ENCODE data around the gene FAM83D. TPM values are rescaled to one million over a fixed set of nuclear protein-coding genes. Genes with fewer than 3 reads are reported as not detected.

FAM83D gene
- total and polyA plus RNA-seq, 2 experiments from 2014 or later, result 33.3 to 91.3 TPM

DNA sequence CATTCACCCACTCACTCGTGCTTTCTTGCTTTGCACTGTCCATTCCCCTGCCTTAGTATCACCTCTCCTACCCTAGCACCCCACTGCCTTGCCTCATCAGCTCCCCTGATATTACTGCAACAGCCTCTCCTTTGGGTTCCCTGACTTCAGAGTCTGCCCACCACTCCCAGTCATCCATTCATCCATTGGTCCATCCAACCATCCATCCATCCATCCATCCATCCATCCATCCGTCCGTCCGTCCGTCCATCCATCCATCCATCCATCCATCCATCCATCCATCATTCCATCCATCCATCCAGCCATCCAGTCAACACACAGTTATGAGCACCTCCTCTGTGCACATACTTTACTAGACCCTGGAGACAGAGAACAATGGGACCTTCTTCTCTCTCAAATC lies 22.9 kb upstream of the FAM83D start (continued):
- no peak for TF ChIP-seq NANOG (IDR thresholded peaks at IDR 0.05; ENCODE audit: borderline replicate concordance)
- no peak for TF ChIP-seq CREB1 (CRISPR knock-in tag; IDR thresholded peaks at IDR 0.05; ENCODE audit: low read depth)
- no peak for TF ChIP-seq EZH2 (IDR thresholded peaks at IDR 0.05; ENCODE audit: low read depth, unreplicated experiment)
- TF ChIP-seq ZNF331 (CRISPR knock-in tag; IDR thresholded peaks at IDR 0.05; ENCODE audit: low read depth), result no peak
- TF ChIP-seq STAT1 (IDR thresholded peaks at IDR 0.05; ENCODE audit: unreplicated experiment), result no peak
- TF ChIP-seq, protein P1, sequence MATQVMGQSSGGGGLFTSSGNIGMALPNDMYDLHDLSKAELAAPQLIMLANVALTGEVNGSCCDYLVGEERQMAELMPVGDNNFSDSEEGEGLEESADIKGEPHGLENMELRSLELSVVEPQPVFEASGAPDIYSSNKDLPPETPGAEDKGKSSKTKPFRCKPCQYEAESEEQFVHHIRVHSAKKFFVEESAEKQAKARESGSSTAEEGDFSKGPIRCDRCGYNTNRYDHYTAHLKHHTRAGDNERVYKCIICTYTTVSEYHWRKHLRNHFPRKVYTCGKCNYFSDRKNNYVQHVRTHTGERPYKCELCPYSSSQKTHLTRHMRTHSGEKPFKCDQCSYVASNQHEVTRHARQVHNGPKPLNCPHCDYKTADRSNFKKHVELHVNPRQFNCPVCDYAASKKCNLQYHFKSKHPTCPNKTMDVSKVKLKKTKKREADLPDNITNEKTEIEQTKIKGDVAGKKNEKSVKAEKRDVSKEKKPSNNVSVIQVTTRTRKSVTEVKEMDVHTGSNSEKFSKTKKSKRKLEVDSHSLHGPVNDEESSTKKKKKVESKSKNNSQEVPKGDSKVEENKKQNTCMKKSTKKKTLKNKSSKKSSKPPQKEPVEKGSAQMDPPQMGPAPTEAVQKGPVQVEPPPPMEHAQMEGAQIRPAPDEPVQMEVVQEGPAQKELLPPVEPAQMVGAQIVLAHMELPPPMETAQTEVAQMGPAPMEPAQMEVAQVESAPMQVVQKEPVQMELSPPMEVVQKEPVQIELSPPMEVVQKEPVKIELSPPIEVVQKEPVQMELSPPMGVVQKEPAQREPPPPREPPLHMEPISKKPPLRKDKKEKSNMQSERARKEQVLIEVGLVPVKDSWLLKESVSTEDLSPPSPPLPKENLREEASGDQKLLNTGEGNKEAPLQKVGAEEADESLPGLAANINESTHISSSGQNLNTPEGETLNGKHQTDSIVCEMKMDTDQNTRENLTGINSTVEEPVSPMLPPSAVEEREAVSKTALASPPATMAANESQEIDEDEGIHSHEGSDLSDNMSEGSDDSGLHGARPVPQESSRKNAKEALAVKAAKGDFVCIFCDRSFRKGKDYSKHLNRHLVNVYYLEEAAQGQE (IDR thresholded peaks at IDR 0.05; ENCODE audit: unreplicated experiment), result no peak

DNA sequence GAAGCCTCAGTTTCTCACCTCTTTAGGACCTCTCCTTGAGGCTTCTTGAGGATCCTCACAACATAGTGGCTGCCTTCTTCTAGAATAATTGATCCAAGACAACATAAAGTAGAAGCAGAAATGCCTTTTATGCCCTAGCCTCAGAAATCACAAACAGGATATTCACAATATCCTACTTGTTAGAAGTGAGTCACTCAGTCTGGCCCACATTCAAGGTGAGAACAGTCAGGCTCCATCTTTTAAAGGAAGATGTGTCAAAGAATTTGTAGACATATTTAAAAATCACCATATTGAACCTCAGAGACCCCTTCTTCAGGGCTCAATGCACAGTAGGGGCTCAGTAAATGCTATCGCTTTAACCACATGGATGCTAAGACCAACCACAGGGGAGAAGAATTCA lies 20.8 kb upstream of the FAM83D start:
- Histone ChIP-seq H3K27me3 (ENCODE audit: insufficient read depth) (no peaks in the 10 kb centered on the region), H3K36me3 (ENCODE audit: insufficient read depth) (no peaks in the 10 kb centered on the region)

More for the DNA sequence above, 20.8 kb upstream of the FAM83D start:
- Mint-ChIP-seq H3K4me3 (no peak overlapping the region), H3K27ac (no peak overlapping the region), H3K9me3 (no peaks in the 10 kb centered on the region; the same call in 2 of the 3 replicates), H3K27me3 (ENCODE audit: insufficient read depth, low read depth, poor library complexity) (peaks cover 4% of the 10 kb centered on the region), H3K4me1 (no peaks in the 10 kb centered on the region), H3K36me3 (ENCODE audit: low read depth) (peaks cover 19% of the 10 kb centered on the region)
- Histone ChIP-seq H4K20me1 (replicated peaks; ENCODE audit: insufficient read depth) (no peaks in the 10 kb centered on the region), H3K4me1 (ENCODE audit: insufficient read depth) (no peaks in the 10 kb centered on the region), H3K79me2 (replicated peaks; ENCODE audit: insufficient read depth) (no peaks in the 10 kb centered on the region), H3K4me3 (no peak overlapping the region), H3K4me2 (no peak overlapping the region), H2AFZ (no peak overlapping the region), H3F3A (replicated peaks; ENCODE audit: low read depth) (no peaks in the 10 kb centered on the region), H3K9me2 (ENCODE audit: insufficient read depth) (no peaks in the 10 kb centered on the region), H3K27ac (ENCODE audit: low read depth) (no peak overlapping the region)
- no peak for ATAC-seq
- TF ChIP-seq EZH2 (IDR thresholded peaks at IDR 0.05; ENCODE audit: low read depth, unreplicated experiment), result no peak
- TF ChIP-seq, protein P2, sequence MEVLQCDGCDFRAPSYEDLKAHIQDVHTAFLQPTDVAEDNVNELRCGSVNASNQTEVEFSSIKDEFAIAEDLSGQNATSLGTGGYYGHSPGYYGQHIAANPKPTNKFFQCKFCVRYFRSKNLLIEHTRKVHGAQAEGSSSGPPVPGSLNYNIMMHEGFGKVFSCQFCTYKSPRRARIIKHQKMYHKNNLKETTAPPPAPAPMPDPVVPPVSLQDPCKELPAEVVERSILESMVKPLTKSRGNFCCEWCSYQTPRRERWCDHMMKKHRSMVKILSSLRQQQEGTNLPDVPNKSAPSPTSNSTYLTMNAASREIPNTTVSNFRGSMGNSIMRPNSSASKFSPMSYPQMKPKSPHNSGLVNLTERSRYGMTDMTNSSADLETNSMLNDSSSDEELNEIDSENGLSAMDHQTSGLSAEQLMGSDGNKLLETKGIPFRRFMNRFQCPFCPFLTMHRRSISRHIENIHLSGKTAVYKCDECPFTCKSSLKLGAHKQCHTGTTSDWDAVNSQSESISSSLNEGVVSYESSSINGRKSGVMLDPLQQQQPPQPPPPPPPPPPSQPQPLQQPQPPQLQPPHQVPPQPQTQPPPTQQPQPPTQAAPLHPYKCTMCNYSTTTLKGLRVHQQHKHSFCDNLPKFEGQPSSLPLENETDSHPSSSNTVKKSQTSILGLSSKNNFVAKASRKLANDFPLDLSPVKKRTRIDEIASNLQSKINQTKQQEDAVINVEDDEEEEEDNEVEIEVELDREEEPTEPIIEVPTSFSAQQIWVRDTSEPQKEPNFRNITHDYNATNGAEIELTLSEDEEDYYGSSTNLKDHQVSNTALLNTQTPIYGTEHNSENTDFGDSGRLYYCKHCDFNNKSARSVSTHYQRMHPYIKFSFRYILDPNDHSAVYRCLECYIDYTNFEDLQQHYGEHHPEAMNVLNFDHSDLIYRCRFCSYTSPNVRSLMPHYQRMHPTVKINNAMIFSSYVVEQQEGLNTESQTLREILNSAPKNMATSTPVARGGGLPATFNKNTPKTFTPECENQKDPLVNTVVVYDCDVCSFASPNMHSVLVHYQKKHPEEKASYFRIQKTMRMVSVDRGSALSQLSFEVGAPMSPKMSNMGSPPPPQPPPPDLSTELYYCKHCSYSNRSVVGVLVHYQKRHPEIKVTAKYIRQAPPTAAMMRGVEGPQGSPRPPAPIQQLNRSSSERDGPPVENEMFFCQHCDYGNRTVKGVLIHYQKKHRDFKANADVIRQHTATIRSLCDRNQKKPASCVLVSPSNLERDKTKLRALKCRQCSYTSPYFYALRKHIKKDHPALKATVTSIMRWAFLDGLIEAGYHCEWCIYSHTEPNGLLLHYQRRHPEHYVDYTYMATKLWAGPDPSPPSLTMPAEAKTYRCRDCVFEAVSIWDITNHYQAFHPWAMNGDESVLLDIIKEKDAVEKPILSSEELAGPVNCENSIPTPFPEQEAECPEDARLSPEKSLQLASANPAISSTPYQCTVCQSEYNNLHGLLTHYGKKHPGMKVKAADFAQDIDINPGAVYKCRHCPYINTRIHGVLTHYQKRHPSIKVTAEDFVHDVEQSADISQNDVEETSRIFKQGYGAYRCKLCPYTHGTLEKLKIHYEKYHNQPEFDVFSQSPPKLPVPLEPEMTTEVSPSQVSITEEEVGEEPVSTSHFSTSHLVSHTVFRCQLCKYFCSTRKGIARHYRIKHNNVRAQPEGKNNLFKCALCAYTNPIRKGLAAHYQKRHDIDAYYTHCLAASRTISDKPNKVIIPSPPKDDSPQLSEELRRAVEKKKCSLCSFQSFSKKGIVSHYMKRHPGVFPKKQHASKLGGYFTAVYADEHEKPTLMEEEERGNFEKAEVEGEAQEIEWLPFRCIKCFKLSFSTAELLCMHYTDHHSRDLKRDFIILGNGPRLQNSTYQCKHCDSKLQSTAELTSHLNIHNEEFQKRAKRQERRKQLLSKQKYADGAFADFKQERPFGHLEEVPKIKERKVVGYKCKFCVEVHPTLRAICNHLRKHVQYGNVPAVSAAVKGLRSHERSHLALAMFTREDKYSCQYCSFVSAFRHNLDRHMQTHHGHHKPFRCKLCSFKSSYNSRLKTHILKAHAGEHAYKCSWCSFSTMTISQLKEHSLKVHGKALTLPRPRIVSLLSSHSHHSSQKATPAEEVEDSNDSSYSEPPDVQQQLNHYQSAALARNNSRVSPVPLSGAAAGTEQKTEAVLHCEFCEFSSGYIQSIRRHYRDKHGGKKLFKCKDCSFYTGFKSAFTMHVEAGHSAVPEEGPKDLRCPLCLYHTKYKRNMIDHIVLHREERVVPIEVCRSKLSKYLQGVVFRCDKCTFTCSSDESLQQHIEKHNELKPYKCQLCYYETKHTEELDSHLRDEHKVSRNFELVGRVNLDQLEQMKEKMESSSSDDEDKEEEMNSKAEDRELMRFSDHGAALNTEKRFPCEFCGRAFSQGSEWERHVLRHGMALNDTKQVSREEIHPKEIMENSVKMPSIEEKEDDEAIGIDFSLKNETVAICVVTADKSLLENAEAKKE (CRISPR knock-in tag; IDR thresholded peaks at IDR 0.05), result no peak
- TF ChIP-seq JUNB (IDR thresholded peaks at IDR 0.05; ENCODE audit: unreplicated experiment), result no peak
- TF ChIP-seq EZH2phosphoT487 (IDR thresholded peaks at IDR 0.05; ENCODE audit: unreplicated experiment), result no peak
- no peak for TF ChIP-seq NANOG (IDR thresholded peaks at IDR 0.05; ENCODE audit: borderline replicate concordance)
- TF ChIP-seq ZNF331 (CRISPR knock-in tag; IDR thresholded peaks at IDR 0.05; ENCODE audit: low read depth), result no peak
- TF ChIP-seq ZNF114 (CRISPR knock-in tag; IDR thresholded peaks at IDR 0.05), result no peak
- TF ChIP-seq, protein P3, sequence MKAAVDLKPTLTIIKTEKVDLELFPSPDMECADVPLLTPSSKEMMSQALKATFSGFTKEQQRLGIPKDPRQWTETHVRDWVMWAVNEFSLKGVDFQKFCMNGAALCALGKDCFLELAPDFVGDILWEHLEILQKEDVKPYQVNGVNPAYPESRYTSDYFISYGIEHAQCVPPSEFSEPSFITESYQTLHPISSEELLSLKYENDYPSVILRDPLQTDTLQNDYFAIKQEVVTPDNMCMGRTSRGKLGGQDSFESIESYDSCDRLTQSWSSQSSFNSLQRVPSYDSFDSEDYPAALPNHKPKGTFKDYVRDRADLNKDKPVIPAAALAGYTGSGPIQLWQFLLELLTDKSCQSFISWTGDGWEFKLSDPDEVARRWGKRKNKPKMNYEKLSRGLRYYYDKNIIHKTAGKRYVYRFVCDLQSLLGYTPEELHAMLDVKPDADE (IDR thresholded peaks at IDR 0.05), result no peak
- TF ChIP-seq CREB1 (CRISPR knock-in tag; IDR thresholded peaks at IDR 0.05; ENCODE audit: low read depth), result no peak
- DNase-seq (ENCODE audit: low spot score), result no peak

All from GM23338 (cell line).